Activated CD8-positive, alpha-beta memory T cell treated with anti-CD3 and anti-CD28 coated beads, Interleukin-2, amount 50 U/mL, for 1 hour (primary cell): ENCODE data around the gene KRT14.
"Not testable (repeated sequence)": the region's sequence is repeated elsewhere in the genome, so short reads cannot be mapped to it uniquely, and the experiment has no call there.

Experiments
- DNase-seq: peaks from one replicate; pipeline ENCODE4 v3.0.0-alpha.2; 2020; ENCODE audit errors: extremely low read depth

Gene KRT14

DNA sequence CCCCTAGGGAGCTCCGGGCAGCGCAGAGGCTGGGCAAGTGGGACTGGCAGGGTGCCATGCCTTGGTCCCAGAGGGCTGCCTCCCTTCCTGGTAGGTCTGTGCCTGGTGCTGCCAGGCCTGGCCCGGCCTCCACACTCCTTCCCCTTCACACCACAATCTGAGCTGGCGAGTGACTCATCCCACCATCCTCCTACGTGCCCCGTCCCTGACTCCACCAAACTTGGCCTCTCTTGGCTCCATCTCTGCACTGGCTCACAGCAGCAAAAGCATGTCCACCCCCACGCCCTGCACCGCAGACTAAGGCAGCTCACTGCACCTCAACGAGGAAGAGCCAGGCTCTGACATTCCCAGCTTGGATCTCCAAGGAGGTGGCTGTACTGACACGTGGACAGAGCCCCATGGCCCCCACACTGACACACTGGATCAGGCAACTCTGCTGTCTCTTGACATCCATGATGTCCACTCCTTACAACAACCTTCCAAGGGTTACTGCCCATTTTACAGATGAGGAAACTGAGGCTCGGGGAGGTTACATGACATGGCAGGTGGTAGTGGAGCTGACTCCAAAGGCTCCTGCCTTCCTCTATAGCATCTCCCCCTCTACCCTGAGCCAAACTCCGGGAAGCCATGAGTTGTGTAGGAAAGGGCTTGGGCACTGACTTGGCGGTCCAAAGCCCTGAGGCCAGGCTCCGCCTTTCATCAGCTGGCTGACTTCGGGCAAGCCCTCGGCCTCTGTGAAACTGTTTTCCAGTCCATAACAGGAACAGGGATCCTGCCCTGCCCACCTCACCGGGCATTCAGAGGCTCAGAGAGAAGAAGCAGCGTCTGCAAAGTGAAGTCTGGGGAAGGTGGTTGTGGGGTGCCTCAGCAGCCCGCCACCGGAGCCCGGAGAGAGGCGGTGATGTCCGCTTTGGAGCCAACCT, 38.5 kb downstream of the KRT14 start:
- DNase-seq = no peak

DNA sequence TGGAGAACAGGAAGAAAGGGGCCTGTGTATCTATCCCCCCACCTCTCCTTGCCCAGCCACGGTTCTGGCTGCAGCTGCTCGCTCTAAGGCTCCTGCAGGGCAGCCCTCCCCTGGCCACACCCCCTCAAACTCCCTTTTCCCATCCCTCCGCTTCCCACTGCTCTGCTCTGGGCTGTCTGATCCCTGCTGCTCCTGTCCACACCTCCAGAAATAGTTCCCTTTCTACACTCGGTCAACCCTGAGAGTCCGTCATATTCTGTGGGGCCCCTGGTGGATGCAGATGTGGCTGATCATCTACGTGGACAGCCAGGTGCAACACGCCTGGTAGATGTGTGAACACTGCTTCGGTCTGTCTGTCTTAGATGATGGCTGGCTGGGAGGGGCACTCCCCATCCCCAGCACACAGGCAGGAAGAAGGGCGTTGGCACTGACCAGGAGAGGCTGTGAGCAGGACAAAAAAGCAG, 39.3 kb downstream of the KRT14 start:
- no peak for DNase-seq

DNA sequence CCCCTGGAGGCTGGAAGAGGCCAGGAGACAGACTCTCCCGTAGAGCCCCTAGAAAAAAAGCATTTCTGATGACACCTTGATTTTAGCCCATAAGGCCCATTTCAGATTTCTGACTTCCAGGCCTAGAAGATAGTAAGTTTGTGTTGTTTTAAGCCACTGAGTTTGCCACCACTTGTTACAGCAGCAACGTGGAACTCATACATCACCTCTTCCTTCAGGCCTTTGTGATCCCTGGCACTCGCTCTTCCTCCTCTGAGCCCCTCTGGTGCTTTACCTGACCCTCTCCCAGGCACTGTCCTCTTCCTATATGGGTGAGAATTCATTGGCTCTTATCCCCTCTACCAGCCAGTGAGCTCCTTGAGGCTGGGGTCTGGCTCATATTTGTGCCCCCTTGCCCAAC, 39.9 kb downstream of the KRT14 start:
- DNase-seq = no peak

DNA sequence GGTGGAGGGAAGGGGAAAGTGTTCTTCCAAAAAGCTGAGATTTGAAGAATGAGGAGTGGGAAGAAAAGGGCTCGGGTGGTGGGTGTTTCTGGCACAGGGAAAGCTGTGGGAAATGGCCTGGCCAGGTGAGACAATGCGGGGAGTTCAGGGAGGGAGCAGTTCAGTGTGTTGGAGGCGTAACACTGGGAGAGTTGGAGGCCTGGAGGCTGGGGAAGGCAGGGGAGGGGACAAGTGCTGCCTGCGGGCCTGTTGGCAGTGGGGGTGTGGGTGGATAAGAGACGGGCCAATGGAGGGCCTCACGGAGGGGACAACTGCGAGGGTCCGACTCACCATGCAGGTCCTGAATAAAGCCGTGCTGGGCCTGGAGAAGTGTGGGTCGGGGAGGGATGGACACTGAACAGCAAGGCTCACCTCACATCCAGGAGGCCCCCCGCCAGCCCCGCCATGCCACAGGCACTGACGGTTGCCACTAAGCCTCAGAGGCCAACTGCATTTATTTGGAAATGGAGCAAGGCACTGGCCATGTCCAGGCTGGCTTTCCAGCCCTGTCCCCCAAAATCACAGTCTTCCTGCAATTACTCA, 40.8 kb downstream of the KRT14 start:
- no peak for DNase-seq

DNA sequence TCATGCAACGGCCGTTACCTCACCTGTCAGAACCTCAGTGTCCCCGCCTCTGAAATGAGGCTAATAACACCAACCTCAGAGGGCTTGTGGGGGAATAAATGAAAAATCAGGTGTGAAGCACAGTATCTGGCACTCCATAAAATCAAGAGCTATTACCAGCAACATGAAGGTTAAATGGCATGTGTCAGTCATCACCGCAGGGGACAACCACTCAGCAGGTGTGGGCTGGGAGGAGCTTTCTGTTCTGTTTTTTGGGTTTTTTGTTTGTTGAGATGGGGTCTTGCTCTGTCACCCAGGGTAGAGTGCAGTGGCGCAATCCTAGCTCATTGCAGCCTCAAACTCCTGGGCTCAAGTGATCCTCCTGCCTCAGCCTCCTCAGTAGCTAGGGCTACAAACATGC, 41.8 kb downstream of the KRT14 start:
- DNase-seq = no peak

DNA sequence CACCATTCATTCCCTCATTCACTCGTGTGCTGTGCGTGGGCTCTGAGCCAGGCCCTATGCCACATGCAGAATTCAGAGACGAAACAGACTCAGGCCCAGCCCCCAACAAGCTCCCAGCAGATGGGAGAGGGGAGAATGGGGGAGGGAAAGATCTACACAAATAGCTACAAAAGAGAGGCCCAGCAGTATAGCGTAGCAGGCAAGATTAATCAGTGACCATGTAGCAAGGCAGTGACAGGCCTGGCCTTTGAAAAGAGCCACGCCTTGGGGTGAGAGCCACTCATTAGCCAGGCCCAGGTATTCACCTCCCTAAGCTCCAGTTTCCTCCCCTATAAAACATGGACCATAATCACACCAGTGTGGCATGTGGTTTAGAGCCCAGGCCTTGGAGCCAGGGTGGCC, 42.2 kb downstream of the KRT14 start:
- DNase-seq = no peak

DNA sequence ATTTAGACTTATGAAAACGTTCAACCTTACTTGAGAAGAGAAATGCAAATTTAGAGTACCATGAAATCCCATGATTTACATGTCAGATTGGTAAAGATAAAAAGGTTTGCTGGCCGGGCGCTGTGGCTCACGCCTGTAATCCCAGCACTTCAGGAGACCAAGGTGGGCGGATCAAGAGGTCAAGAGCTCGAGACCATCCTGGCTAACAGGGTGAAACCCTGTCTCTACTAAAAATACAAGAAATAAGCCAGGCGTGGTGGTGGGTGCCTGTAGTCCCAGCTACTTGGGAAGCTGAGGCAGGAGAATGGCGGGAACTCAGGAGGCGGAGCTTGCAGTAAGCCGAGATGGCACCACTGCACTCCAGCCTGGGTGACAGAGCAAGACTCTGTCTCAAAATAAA, 43.9 kb downstream of the KRT14 start:
- DNase-seq = not testable (repeated sequence)

DNA sequence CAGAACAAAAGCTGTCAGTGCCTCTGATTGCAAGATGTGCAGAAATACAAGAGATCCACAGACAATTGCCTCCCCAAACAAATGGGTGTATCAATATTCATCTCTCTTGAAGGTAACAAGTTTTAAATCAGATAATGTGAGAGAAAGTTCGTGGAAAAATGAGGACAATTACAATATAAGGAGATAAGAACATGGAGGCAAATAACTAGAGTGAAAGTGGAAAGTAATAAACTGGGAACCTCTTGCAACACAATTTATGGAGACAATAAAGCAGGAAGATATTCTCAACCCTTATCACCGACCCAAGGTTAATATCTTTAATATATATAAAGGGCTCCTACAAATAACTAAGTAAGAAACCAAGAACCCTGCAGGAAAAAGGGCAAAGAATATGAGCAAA, 44.3 kb downstream of the KRT14 start:
- DNase-seq = no peak

DNA sequence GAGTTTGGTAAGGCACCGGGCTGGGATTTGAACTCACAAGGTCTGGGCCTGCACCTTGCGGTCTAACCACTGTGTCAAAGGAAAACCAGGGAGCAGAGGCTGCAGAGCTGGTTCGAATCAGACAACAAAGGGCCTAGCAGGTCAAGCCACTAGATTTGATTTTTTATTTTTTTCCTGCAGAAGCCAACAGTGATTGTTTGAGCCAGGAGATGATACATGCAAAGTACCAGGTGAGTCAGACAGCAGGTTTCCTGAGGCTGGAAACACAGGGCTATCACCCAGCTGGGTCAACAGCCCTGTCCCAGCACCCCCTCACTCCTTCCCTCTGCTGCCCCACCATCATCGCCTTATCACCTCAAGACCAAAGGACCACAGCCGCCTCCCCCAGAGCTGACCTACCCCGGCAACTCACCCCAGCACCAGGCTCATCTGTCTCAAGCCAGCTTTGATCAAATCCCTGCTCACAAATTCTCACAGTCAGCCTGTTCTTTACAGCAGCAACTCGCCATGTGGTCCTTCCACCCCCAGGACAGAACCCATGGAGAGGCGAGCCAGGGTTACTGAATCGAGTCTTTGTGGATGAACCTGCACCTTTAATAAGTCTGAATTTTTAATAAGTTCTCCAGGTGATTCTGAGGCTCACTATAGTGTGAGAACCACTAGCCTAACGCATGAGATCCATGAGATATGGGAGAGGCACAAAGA, 45.6 kb downstream of the KRT14 start:
- DNase-seq = no peak

DNA sequence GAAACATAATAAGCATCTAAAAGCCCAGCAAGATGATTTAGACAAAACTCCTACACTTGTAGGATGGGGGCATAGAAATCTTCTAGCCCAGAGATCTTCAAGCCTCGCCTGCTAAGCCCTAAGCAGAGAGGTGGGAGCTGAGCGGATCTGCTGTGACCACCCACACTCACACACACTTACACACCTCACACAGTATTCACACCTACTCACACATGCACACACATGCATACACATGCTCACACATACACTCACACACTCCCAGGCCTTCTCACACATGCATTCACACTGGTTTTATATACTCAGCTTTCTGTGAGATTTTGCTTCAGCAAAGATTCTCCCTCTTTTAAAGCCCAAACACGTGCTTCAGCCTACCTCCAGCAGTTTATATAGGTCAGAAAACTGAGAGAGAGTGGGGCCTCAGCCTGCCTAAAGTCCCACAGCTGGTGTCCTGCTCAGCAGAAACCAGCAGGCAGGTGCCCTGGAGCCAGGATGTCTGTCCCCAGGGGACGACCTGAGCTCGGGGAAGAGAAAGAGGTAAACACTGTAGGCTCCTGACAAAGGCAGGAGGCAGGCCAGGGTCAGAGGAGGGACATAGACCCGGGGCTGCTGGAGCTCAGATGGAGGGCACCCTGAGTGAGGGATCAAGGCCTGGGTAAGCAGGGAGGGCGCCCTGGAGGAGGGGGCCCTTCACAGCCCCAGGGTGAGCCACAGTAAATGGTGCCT, 46.6 kb downstream of the KRT14 start:
- no peak for DNase-seq

DNA sequence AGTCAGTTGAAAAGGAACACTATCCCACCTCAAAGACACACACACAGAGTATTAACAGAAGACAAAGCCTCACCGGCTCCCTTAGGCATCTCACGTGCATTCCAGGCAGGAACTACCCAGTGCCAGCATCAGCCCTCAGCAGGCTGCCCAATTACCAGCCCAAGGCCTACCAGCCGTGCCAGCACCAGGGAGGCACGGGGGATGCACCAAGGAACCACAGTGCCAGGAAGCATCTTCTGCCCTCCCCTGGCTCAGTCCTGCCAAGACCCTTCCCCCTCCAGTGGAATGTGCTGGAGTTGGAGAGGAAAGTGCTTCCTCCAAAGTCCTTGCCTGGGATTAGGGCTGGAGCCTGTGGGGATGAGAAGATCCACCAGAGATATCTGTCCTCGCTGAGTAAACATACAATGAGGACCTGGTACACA, 47.6 kb downstream of the KRT14 start:
- DNase-seq = no peak

DNA sequence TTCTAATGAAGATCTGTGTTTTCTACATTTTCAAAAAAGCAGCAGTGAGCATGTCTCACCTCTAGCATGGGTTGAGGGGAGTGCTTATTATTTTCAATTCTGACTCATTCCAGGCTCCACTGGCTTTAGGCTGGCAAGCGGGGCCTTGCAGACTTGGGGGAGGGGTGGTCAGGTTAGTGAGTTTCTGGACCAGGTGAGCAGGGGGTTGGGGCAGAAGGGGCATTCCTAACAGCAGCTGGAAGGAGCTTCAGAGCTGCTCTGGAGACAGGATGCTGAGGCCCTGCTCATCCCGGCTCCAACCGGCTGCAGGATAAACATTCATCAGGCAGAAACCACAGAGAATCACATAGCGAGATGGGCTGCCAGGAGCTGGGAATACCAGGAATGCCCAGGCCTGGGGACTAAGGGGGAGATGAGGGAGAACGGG, 48.1 kb downstream of the KRT14 start:
- DNase-seq = no peak

DNA sequence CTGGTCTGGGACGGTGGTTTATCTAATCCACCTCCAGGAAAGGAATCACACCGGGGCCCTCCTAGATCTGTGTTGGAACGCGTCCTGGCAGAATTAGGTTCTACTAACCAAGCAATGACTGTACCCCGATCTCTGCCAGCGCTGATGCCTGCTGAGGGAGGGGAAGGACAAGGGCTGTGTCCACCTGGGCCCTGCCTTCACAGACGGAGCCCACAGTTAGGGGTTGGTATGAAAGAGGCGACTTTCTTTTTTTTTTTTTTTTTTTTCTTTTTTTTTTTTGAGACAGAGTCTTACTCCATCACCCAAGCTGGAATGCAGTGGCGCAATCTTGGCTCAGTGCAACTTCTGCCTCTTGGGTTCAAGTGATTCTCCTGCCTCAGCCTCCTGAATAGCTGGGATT, 48.7 kb downstream of the KRT14 start:
- DNase-seq = no peak

DNA sequence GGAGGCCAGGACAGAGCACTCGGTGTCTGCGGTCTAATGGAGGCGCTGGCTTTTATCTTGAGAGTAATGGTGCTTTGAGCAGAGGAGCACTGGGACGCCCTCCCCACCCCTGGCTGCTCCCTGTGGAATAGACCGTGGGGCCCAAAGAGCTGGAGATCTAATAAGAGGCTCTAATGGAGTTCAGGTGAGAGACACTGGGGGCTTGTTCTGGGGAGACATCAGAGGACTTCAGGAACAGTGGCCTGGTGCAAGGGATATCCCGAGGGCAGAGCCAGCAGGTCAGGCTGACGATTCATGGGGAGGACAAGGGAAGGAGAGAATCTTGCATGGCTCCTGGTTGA, 49.1 kb downstream of the KRT14 start:
- no peak for DNase-seq

DNA sequence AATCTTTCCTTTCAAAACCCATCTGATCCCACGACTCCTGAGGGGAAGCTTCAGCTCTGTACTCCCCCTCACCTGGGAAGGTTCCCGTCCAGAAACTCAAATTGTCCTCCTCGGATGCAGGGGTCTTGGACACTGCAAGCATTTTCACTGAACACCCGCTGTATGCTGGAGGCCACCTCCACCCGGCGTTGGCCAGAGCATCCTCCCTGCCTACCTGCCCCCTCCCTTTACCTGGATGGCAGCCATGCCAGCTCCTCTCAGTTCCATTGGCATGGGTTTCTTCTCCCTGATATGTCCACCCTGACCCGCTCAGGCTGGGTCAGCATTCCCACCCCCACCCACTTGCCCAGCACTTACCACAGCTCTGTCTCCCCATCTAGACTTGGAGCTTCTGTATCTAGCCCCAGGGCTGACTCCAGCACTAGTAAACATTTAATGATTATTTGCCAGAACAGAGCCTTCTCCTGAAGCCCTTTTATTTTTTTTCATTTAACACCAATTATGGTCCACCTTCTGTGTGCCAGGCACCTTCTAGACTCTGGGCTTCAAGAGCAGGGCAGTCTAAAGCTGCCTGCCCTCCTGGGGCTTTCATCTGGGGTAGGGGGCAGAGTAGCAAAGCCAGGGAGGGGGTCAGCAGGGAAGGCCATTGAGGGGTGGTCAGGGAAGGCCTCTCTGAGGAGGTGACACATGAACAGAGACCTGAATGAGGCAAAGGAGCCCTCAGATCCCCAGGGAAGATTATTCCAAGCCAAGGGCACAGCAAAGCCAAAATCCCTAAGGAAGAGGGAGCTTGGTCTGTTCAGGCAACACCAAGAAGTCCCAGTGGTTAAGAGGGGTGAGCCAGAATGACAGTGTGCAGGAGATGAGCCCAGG, 49.7 kb downstream of the KRT14 start:
- no peak for DNase-seq

DNA sequence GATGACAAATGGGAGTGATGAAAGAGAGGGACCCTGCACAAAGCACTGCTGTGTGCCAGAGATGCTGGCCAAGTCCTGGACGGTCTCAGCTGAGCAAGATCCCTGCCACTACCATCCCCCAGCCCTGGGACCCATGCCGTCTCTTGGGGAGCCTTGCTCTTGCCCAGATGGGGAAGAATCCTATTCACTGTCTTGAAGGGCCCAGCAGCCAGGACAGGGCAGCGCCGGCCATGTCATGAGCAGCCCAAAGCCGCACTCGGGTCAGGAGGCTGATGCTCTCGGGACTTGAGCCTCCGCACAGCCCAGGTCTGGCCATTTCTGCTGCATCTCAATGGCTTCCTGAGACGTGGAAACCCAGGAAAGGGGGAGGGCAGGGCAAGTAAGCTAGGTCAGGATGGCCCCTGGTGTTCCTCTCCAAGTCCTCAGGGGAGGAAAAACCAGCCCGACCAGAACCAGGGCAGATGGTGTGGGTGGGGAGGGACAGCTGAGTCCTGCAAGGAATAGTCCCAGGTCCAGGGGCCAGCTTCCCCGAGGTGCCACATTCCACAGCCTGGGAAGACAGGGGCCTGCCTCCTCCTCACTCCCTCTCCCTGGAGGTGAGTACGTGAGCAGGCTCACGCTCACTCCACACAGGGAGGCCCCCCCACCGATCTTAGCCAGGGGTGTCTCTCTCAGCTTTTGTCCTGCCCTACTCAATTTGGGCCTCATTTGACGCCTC, 50.8 kb downstream of the KRT14 start:
- no peak for DNase-seq

DNA sequence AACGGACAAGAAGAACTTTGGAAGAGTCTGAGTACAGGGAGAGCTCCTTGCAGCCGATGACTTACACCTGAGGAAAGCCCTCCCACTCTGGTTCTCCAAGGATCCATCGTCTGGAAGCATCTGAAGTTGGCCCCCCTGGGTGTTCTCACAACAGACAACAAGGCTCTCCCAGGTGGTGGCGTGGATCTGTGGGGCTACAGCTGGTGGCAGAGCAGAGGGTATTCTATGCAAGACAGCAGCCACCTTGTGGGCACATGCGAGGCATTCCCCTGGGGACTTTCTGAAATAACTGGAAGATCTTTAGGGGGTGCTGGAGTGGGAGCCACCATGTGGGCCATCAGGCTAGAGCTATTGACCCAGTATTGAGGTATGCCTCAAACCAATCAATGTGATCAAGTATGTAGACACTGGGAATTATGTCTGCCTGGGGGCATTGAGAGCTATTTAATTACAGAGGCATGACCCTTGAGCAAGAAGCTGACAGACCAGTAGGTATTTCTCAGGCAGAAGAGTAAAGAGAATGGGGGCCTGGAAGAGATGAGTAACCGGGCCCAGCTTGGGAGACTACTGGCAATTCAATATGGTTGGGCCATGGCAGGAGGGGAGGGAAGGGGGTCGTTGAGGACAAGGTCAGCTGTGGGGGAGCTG, 51.7 kb downstream of the KRT14 start:
- no peak for DNase-seq

DNA sequence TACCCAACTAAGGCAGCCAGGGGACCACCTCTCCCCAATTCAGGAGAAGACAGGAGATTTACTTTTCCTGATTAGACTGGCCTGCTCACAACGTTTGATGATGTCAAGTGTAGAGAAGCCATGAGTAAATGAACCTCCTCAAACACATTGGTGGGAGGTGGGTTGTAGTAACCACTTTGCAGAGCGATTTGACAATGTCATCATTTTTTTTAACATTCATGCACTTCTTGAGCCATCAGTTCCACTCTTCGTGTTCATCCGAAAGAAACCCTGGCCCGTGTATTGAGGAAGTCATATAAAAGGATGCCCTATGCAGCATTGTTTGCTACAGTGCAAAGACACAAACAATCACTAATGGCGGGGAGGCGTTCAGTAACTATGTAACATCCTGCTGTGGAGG, 53.1 kb downstream of the KRT14 start:
- DNase-seq = no peak

DNA sequence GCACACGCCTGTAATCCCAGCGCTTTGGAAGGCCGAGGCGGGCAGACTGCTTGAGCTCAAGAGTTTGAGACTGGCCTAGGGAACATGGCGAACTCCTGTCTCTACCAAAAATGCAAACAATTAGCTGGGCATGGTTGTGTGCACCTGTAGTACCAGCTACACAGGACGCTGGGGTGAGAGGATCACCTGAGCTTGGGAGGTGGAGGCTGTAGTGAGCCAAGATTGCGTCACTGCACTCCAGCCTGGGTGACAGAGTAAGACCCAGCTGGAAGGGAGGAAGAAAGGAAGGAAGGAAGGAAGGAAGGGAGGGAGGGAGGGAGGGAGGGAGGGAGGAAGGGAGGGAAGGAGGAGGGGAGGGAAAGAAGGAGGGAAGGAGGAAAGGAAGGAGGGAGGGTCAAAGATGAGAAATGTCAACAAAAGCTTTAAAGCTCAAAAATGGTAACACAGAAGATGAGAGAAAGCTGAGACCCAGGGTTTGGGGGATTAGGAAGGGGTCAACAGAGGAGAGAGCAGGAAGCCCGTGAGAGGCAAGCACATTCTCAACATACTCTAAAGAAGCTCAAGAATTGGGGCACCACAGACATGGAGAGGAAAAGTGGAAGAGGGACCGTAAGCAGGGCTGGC, 53.6 kb downstream of the KRT14 start:
- no peak for DNase-seq
